ENCODE results near the gene PEMT.
"Not testable (repeated sequence)": the region's sequence is repeated elsewhere in the genome, so short reads cannot be mapped to it uniquely, and the experiment has no call there.

PEMT gene, protein sequence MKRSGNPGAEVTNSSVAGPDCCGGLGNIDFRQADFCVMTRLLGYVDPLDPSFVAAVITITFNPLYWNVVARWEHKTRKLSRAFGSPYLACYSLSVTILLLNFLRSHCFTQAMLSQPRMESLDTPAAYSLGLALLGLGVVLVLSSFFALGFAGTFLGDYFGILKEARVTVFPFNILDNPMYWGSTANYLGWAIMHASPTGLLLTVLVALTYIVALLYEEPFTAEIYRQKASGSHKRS

DNA sequence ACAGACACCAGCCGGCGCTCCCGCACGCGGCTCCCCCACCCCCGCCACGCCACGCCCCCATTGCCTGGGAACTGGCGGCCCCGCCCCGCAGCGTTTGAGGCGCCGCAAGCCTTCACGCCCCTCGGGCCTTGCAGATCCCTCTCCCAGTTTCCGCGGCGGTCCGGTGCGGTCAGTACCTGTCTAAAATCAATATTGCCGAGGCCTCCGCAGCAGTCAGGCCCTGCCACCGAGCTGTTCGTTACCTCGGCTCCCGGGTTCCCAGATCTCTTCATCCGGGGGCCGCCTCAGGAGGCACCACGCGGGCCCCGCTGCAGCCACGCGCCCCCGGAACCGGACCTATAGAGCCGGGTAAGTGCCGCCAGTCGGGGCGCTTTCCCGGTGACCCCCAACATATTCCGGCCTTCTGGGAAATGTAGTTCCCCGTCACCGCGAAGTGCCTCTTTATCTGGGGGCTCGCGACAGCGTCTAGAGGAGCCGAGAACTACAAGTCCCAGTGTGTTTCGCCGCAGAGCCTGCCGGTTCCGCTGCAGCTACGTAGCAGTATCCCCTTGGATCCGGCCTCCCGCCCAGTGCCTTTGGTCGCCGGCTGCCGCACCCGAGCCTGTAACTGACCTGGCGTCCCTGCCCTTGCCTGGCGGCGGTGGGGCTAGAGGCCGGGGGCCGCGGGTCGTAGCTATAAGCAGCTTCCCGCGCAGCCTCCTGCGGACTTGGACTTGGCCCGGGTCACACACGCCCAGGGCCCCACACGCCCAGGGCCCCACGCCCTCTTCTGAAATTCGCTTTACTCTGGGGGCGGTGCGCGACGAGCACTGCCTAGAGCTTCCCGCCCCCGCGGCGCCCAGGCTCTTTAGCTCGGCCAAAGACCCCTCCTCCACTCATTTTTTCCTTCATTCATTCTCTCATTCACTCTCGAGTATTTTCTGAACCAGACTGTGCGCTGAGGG lies at the start of gene PEMT:
Gene PEMT, minus strand, starts transcription at position 354 of the 944 bp plus-strand sequence. Its CDS starts 82 bp downstream, at position 272.
- DNase-seq, result peak; percentile 100

GRCh38 chr17:17639661-17640270 lies 48.3 kb upstream of the PEMT start:
- not testable (repeated sequence) for DNase-seq

DNA sequence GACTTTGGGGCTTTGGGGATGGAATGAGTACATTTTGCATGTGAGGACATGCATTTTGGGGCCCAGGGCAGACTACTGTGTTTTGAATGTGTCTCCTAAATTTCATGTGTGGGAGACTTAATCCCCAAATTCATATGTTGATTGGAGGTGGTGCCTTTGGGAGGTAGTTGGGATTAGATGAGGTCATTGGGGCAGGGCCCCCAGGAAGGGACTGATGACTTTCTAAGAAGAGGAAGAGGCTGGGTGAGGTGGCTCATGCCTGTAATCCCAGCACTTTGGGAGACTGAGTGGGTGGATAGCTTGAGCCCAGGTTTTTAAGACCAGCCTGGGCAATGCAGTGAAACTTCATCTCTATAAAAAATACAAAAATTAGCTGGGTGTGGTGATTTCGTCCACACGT lies 47.0 kb upstream of the PEMT start:
- DNase-seq, result no peak

GRCh38 chr17:17636272-17636885 lies 44.9 kb upstream of the PEMT start:
- no peak for DNase-seq

DNA sequence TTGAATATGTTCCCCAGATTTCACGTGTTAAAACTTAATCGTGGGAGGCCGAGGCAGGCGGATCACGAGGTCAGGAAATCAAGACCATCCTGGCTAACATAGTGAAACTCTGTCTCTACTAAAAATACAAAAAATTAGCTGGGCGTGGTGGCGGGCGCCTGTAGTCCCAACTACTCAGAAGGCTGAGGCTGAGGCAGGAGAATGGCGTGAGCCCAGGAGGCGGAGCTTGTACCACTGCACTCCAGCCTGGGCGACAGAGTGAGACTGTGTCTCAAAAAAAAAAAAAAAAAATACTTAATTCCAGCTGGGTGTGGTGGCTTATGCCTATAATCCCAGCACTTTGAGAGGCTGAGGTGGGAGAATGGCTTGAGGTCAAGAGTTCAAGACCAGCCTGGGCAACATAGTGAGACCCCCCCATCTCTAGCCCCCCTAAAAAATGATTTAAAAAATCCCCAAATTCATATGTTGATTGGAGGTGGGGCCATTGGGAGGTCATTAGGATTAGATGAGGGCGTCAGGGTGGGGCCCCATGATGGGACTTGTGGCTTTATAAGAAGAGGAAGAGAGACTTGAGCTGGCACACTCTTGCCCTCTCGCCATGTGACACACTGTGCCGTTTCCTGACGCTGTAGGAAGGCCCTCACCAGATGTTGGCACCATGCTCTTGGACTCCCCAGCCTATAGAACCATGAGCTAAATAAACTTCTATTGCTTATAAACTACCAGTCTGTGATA lies 44.2 kb upstream of the PEMT start:
- DNase-seq, result not testable (repeated sequence)

GRCh38 chr17:17635126-17635525 lies 43.6 kb upstream of the PEMT start:
- peak; percentile 41 to 64 for DNase-seq

GRCh38 chr17:17633310-17633709 lies 41.8 kb upstream of the PEMT start:
- DNase-seq, result no peak

- DNase-seq, result not testable (repeated sequence)
Observed at GRCh38 chr17:17632690-17633089, 41.2 kb upstream of the PEMT start.

DNA sequence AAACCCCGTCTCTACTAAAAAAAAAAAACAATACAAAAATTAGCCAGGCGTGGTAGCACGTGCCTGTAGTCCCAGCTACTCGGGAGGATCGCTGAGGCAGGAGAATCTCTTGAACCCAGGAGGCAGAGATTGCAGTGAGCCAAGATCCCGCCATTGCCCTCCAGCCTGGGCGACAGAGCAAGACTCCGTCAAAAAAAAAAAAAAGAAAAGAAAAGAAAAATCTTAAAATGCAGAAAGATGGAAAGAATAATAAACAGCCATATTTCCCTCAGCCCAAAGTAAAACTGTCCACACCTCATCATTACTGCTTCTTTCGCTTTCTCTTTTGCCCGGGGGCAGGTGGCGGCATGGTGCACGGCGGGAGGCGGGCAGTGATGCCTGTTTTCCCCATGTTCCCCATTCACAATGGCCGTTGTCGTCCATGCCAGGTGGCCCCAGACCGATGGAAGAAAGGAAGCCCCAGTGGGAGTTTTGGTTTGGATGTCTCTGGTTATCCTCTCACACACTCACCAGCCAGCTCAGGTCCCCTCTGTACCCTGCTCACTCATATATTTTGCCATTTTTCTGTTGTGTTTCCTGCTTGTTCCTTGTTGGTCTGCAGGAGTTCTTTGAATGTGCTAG lies 37.0 kb upstream of the PEMT start:
- no peak for DNase-seq

GRCh38 chr17:17626840-17627239 lies 35.3 kb upstream of the PEMT start:
- DNase-seq, result no peak

- peak in 1 of 2 experiments; percentile 58 for DNase-seq
Observed at GRCh38 chr17:17626151-17626805, 34.8 kb upstream of the PEMT start.

DNA sequence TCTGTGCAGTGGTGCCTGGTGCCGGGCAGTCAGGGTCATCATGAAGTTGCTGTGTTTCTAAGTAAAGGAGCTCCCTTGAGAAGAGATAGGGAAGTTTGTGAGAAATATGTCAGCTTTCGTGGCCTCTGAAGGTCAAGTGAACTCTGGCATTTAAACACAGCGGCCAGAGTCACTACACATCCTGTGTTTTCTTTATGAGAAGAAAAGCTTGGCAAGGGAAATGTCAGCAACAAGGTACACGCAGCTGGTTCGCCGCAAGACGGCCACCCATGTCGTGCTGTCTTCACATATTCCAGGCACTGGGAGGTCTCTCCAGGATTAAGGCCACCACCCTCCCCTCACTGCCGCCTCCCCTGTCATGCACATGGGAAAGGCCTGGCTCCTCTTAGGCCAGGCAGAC lies 33.2 kb upstream of the PEMT start:
- DNase-seq, result no peak

DNA sequence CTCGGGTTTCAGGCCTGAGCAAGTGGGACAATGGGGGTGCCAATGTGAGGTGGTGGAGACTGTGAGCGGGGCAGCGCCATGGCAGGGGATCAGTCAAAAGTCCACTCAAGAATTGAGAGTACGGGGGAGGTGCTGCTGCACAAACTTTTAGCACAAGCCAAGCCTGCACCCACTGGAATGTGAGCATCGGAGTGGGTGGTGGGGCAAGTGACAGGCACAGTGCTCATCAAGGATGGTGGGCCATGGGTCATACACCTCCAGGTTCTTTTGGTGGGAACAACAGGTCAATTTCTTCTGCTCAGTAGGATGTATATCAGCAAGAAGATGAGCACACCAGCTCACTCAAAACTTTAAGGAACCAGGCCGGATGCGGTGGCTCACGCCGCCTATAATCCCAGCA lies 32.4 kb upstream of the PEMT start:
- no peak for DNase-seq

- DNase-seq, result no peak
Observed at GRCh38 chr17:17621254-17621653, 29.7 kb upstream of the PEMT start.

- DNase-seq, result peak; percentile 98
Observed at GRCh38 chr17:17613708-17614114, 22.2 kb upstream of the PEMT start.

DNA sequence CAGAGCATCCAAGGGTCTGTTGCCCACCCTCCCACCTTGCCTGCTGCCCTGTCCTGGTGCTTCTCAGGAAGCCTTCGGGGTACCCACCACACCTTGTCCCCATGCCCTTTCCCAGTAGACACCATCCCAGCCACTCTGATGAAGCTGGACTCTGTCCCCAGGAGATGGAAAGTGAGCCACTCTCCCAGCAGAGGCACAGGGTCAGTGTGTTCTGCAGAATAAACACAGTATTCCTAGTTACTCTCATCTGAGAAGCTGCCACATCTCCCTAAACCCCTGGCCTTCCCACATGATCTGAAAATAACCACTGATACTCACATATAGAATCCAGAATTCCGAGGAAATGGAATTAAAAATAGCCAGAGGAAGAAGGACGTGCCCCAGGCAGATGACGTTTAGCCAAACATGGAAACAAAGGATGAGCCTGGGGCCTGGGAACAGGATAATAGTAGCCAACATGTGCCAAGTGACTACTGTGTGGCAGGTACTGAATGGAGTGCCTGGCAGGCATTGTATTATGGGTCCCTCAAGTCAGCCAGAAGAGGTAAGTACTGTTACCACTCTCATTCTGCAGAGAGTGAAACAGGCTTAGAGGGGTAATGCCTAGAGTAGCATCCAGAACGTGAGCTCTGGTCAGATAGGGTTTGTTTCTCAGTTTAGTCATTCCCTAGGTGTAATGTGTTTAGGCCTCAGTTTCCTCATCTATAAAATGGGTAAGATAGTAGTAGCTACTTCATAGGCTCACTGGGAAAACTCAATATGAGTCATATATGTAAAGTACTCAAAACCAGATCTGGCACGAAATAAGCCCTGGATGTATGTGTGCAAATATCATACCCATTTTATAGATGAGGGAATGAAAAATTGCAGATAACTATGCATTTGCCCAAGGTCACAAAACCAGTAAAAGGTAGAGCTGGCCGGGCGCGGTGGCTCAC lies 20.8 kb upstream of the PEMT start:
- no peak for DNase-seq

DNA sequence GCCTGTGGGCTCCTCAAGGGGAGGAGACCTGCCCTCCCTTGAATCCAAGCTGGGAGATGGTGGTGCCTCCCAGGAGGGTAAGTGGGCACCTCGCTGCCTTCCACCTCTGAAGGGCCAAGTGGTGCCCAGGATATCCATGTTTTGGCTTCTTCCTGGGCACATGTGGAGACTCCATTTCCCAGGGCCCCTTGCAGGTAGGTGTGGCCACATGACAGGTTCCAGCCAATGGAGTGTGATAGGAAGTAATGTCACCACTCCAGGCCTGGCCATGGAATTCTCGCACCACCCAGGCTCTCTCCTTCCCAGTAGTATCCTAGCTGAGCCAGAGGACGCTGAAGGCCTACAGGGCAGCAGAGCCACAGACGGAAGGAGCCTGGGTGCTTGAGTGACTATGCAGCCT lies 17.6 kb upstream of the PEMT start:
- peak; percentile 80 to 82 for DNase-seq

GRCh38 chr17:17606416-17607000 lies 15.0 kb upstream of the PEMT start:
- DNase-seq, result peak; percentile 84 to 90

DNA sequence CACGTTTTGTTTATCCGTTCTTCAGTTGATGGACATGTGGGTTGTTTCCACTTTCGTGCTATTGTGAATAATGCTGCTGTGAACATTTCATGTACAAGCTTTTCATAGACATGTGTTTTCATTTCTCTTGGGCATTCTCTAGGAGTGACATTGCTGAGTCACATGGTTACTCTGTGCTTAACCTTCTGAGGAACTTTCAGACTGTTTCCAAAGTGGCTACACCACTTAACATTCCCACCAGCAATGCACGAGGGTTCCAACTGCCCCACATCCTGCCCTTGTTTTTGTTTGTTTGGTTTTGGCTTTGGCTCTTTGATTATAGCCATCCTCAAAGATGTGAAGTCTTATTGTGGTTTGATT lies 14.2 kb upstream of the PEMT start:
- DNase-seq, result no peak

Measured in SHP77 (cell line).